Measurements from ENCODE around the gene SOSTDC1. TPM values are rescaled to one million over a fixed set of nuclear protein-coding genes. Genes with fewer than 3 reads are reported as not detected.

Gene SOSTDC1
- under 0.01 and 0.05 TPM in 2 replicates for total RNA-seq

GRCh38 chr7:16465469-16466361 lies at the start of gene SOSTDC1:
SOSTDC1 (minus strand) TSS chr7:16465738; CDS start chr7:16465668, 70 bp downstream.

GRCh38 chr7:16421333-16422102 lies 44.0 kb downstream of the SOSTDC1 start, which contains the start of gene CRPPA:
CRPPA (minus strand) TSS chr7:16421538; CDS start chr7:16421322, 216 bp downstream.

Other genes with a start within 250 kb of the SOSTDC1 start
- gene CRPPA, start 44.2 kb downstream of the SOSTDC1 start, total RNA-seq, result 1.7 and 2.7 TPM in 2 replicates
- not detected in 2 replicates for gene LRRC72, start 61.1 kb upstream of the SOSTDC1 start, total RNA-seq
- gene ANKMY2, start 180.0 kb upstream of the SOSTDC1 start, total RNA-seq, result 24.1 and 40.6 TPM in 2 replicates
- gene BZW2, start 180.4 kb upstream of the SOSTDC1 start, total RNA-seq, result 70.7 and 128 TPM in 2 replicates

Measured in smooth muscle cell of the umbilical artery (primary cell).